ENCODE data around the gene DCAF7. TPM values are rescaled to one million over a fixed set of nuclear protein-coding genes. Genes with fewer than 3 reads are reported as not detected.

The DCAF7 gene
- total and polyA plus RNA-seq, 8 donors, result 11.6 to 45.5 (median 17.4) TPM

GRCh38 chr17:63561819-63562218, 11.5 kb downstream of the DCAF7 start:
- Histone ChIP-seq H3K4me1 (peaks cover 0 to 39% (median 21%) of the 10 kb centered on the region in 4 donors), H3K4me3 (no peak overlapping the region), H3K36me3 (no peaks in the 10 kb centered on the region), H3K27me3 (no peaks in the 10 kb centered on the region), H3K27ac (no peak overlapping the region), H3K9me3 (no peaks in the 10 kb centered on the region)
- no peak for DNase-seq
- intact Hi-C loops (cut with DNase I; ENCODE audit: low total_unique reads), result no loop called here
- TF ChIP-seq POLR2A (IDR thresholded peaks at IDR 0.05), result no peak
- TF ChIP-seq POLR2AphosphoS5 (IDR thresholded peaks at IDR 0.05), result no peak

DNA sequence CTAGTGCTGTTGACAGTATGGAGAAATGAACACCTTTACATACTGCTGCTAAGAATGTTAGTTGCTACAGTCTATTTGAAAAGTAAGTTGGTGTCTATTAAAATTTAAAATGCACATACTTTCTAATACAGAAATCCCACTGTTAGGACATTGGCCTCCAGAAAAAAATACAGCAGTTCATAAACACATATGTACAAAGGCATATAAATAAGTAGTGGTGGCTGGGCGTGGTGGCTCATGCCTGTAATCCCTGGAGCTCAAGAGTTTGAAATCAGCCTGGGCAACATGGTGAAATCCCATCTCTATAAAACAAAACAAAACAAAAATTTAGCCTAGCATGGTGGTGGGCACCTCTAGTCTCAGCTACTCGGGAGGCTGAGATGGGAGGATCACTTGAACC, 13.1 kb downstream of the DCAF7 start:
- TF ChIP-seq POLR2AphosphoS5 (IDR thresholded peaks at IDR 0.05) (no peak), CTCF (IDR thresholded peaks at IDR 0.05) (no peak), POLR2A (IDR thresholded peaks at IDR 0.05) (no peak), EP300 (IDR thresholded peaks at IDR 0.05) (no peak)
- 94 to 99% (median 96%) methylated on average over 2 of the region's 2 CpGs for WGBS, 5 donors
- peaks cover 0 to 42% (median 13%) of the 10 kb centered on the region in 4 donors for H3K4me1 ChIP-seq
- H3K27me3 ChIP-seq, result no peaks in the 10 kb centered on the region
- intact Hi-C loops (cut with DNase I; ENCODE audit: low total_unique reads), result no loop called here
- H3K36me3 ChIP-seq, result no peaks in the 10 kb centered on the region
- no peaks in the 10 kb centered on the region for H3K9me3 ChIP-seq
- no peak for DNase-seq
- H3K4me3 ChIP-seq, result no peak overlapping the region
- no peak overlapping the region for H3K27ac ChIP-seq

GRCh38 chr17:63564562-63564961, 14.3 kb downstream of the DCAF7 start:
- intact Hi-C loops (cut with DNase I; ENCODE audit: low total_unique reads), result no loop called here
- WGBS, 5 donors, result 94 to 99% (median 97%) methylated on average over 5 of the region's 5 CpGs
- TF ChIP-seq EP300 (IDR thresholded peaks at IDR 0.05) (no peak), POLR2AphosphoS5 (IDR thresholded peaks at IDR 0.05) (no peak), CTCF (IDR thresholded peaks at IDR 0.05) (no peak), POLR2A (IDR thresholded peaks at IDR 0.05) (no peak)
- DNase-seq, result no peak
- Histone ChIP-seq H3K36me3 (peaks cover 0 to under 1% (median 0%) of the 10 kb centered on the region in 4 donors), H3K4me1 (peaks cover 0 to 40% (median 11%) of the 10 kb centered on the region in 4 donors), H3K27ac (no peak overlapping the region), H3K4me3 (no peak overlapping the region), H3K27me3 (no peaks in the 10 kb centered on the region), H3K9me3 (no peaks in the 10 kb centered on the region)

GRCh38 chr17:63567229-63567628, 17.0 kb downstream of the DCAF7 start:
- no peak for DNase-seq
- H3K4me1 ChIP-seq, result peaks cover 0 to 31% (median 4%) of the 10 kb centered on the region in 4 donors
- TF ChIP-seq EP300 (IDR thresholded peaks at IDR 0.05), result no peak
- no peak for TF ChIP-seq CTCF (IDR thresholded peaks at IDR 0.05)
- TF ChIP-seq POLR2AphosphoS5 (IDR thresholded peaks at IDR 0.05), result no peak
- no peak for TF ChIP-seq POLR2A (IDR thresholded peaks at IDR 0.05)
- H3K27ac ChIP-seq, result no peak overlapping the region
- no peaks in the 10 kb centered on the region for H3K27me3 ChIP-seq
- H3K9me3 ChIP-seq, result no peaks in the 10 kb centered on the region
- intact Hi-C loops (cut with DNase I; ENCODE audit: low total_unique reads), result no loop called here
- 85 to 94% (median 92%) methylated on average over 1 of the region's 1 CpG for WGBS, 5 donors
- no peak overlapping the region for H3K4me3 ChIP-seq
- peaks cover 0 to 6% (median 2%) of the 10 kb centered on the region in 4 donors for H3K36me3 ChIP-seq

DNA sequence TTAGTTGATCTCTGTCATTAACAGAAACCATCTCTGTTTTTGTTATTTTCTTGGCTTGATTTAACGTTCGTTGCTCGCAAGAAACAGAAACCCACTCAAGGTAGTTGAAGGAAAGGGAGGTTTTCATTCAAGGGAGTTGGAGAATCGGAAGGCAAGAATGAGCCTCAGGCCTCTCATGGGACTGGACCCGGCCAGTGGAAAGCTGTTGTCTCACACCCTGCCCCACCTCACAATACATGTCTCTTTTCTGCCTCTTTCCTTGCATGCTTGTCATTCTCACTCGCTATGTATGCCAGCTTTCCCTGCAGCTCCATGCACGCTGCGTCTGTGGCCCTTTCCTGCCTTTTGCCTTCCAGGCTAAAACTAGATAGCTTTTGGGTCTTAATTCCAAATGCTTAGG, 18.3 kb downstream of the DCAF7 start:
- Histone ChIP-seq H3K27me3 (no peaks in the 10 kb centered on the region), H3K4me1 (peaks cover 0 to 31% (median 0%) of the 10 kb centered on the region in 4 donors), H3K27ac (no peak overlapping the region), H3K9me3 (no peaks in the 10 kb centered on the region), H3K36me3 (peaks cover 0 to 6% (median 2%) of the 10 kb centered on the region in 4 donors), H3K4me3 (no peak overlapping the region)
- 83 to 88% (median 86%) methylated on average over 8 of the region's 8 CpGs for WGBS, 5 donors
- no peak for DNase-seq
- TF ChIP-seq CTCF (IDR thresholded peaks at IDR 0.05), result no peak
- no peak for TF ChIP-seq POLR2A (IDR thresholded peaks at IDR 0.05)
- no peak for TF ChIP-seq POLR2AphosphoS5 (IDR thresholded peaks at IDR 0.05)
- no peak for TF ChIP-seq EP300 (IDR thresholded peaks at IDR 0.05)
- intact Hi-C loops (cut with DNase I; ENCODE audit: low total_unique reads), result no loop called here
